SH-SY5Y (cell line): ENCODE measurements around the gene MSI2.

Source experiments
- GATA2 ChIP-seq: IDR thresholded peaks from 2 replicates; pipeline ENCODE4 v1.6.1; 2011; ENCODE audit warnings: mild to moderate bottlenecking, low read depth, low read length
- GATA3 ChIP-seq: IDR thresholded peaks from 2 replicates; pipeline ENCODE4 v1.6.1; 2011; ENCODE audit warnings: low read depth, mild to moderate bottlenecking, low read length, moderate library complexity

DNA sequence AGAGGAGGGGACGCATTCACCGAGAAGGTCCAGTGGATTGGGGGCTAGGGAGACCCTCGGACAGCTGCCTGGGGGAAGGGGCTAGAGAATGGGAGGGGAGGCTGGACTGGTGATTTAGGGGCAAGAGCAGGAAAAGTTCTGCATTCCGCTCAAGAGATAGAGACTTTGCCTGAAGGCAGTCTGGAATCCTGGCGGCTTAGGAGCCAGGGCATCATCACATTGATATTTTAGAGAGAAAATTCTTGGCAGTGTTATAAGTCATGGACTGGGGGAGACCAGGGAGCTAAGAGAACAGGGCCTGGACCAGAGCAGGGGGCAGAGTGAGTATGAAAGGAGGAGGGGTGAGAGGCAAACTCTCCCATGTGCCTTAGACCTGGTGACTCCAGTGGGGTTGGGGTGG, 35.8 kb downstream of the MSI2 start:
- no peak for TF ChIP-seq GATA2
- TF ChIP-seq GATA3, result no peak
